OCI-LY3 (cell line): ENCODE results near the gene CSTB.

Source experiments
- EZH2phosphoT487 ChIP-seq: fragments of 200-600 bp; shearing (Covaris generic); IDR thresholded peaks from 2 replicates; pipeline ENCODE4 v1.6.1; 2018; ENCODE audit warnings: antibody characterized with exemption, mixed run types, low read depth
- TF ChIP-seq, protein P1 (sequence below): fragments of 200-600, 300-600 bp; sonication (generic); IDR thresholded peaks from 2 replicates; pipeline ENCODE4 v1.5.1; 2014; ENCODE audit warnings: antibody characterized with exemption, low read length, low read depth

DNA sequence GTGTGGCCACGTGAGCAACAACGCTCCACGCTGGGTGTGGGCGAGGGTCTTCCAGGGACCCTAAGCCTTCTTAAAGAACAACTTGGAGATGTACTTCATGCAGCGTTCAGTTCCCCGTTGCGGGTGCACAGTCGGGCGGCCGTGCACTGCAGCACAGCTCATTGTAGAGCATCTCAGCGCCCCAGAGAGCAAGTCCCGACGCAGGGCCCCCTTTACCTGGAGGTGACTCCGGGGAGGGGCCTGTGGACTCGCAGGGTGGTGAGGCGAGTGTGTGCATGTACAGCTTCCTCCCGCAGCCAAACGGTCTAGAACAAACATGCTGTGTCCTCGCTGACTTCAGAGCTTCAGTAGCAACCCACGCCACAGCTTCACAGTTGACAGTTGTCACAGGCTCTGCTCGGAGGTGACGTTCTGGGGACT is 32.7 kb upstream of the CSTB start:
- TF ChIP-seq, protein P1, sequence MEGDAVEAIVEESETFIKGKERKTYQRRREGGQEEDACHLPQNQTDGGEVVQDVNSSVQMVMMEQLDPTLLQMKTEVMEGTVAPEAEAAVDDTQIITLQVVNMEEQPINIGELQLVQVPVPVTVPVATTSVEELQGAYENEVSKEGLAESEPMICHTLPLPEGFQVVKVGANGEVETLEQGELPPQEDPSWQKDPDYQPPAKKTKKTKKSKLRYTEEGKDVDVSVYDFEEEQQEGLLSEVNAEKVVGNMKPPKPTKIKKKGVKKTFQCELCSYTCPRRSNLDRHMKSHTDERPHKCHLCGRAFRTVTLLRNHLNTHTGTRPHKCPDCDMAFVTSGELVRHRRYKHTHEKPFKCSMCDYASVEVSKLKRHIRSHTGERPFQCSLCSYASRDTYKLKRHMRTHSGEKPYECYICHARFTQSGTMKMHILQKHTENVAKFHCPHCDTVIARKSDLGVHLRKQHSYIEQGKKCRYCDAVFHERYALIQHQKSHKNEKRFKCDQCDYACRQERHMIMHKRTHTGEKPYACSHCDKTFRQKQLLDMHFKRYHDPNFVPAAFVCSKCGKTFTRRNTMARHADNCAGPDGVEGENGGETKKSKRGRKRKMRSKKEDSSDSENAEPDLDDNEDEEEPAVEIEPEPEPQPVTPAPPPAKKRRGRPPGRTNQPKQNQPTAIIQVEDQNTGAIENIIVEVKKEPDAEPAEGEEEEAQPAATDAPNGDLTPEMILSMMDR: no peak
- TF ChIP-seq EZH2phosphoT487: no peak
